K562 (cell line): ENCODE results near the gene TNFRSF18. TPM values are rescaled to one million over a fixed set of nuclear protein-coding genes. Genes with fewer than 3 reads are reported as not detected.
A peak's percentile ranks its signal among the peaks of the same experiment; 100 is the strongest.

ENCODE experiments used
- ARID1B ChIP-seq: fragments of 450-650 bp; IDR thresholded peaks from 2 replicates; pipeline ENCODE4 v1.6.1; 2016; ENCODE audit warnings: antibody characterized with exemption, mild to moderate bottlenecking, inconsistent platforms
- HDAC1 ChIP-seq, 2 experiments: fragments of 450-650 bp; IDR thresholded peaks; 2 replicates each; pipeline ENCODE4 v1.6.1; 2016 to 2017; ENCODE audit warnings: inconsistent platforms in 1 of 2, mild to moderate bottlenecking in 1 of 2, moderate library complexity in 1 of 2
- HNRNPL ChIP-seq: fragments of 200-400 bp; formaldehyde crosslinking; IDR thresholded peaks from 2 replicates; pipeline ENCODE4 v1.6.1; 2017; ENCODE audit warnings: low read depth, mild to moderate bottlenecking, low read length
- KAT7 ChIP-seq: sonication (generic); formaldehyde crosslinking; IDR thresholded peaks from 2 replicates; pipeline ENCODE4 v1.8.0; 2022; ENCODE audit warnings: missing genetic modification reagents, mild to moderate bottlenecking, borderline replicate concordance
- MXI1 ChIP-seq: IDR thresholded peaks from 2 replicates; pipeline ENCODE4 v1.6.1; 2011; ENCODE audit warnings: low read depth, mild to moderate bottlenecking, improper control_type of control experiment, low read length
- NR2C2 ChIP-seq, 2 experiments: fragments of 200-800 bp in 1 of 2; sonication (Bioruptor generic) in 1 of 2; sonication (generic) in 1 of 2; formaldehyde crosslinking in 1 of 2; IDR thresholded peaks; 2 replicates each; pipeline versions ENCODE4 v1.6.1 to v1.8.0; 2016 to 2022; ENCODE audit warnings: mild to moderate bottlenecking in 1 of 2, missing compliant biosample characterization in 1 of 2, missing genetic modification characterization in 1 of 2, missing genetic modification reagents in 1 of 2
- SMARCA4 ChIP-seq: fragments of 450-650 bp; IDR thresholded peaks from 2 replicates; pipeline ENCODE4 v1.6.1; 2016
- SMC3 ChIP-seq: conservative IDR thresholded peaks from 2 replicates; pipeline ENCODE4 v1.6.1; 2011; ENCODE audit warnings: low read depth, low read length, improper control_type of control experiment; ENCODE audit not compliant: insufficient read depth
- TAF7 ChIP-seq: fragments of 450-650 bp; IDR thresholded peaks from 2 replicates; pipeline ENCODE4 v1.6.1; 2016; ENCODE audit warnings: missing genetic modification characterization, missing compliant biosample characterization
- XRCC5 ChIP-seq: fragments of 200-400 bp; formaldehyde crosslinking; IDR thresholded peaks from 2 replicates; pipeline ENCODE4 v1.6.1; 2017; ENCODE audit warnings: low read depth, mild to moderate bottlenecking, low read length
- ZNF507 ChIP-seq: conservative IDR thresholded peaks from 2 replicates; pipeline ENCODE4 v1.6.1; 2017; ENCODE audit warnings: missing genetic modification characterization, missing compliant biosample characterization
- polyA plus RNA-seq, 8 experiments: library from polyadenylated mRNA; depleted of rRNA in 4 of 8; stranded (reverse) in 5 of 8; unstranded in 3 of 8; fragments of >200 nt; fragmentation: Nextera tagmentation in 2 of 8; fragmentation: Illumina TruSeq in 1 of 8; extraction: Ambion mirVana in 2 of 8; extraction: Trizol in 1 of 8; gene quantifications; 2 replicates each; pipeline versions ENCODE4 v1.2.1 to v1.2.3, GENCODE V29; 2011 to 2014; ENCODE audit warnings: inconsistent platforms in 1 of 8, missing spikeins in 1 of 8
- total RNA-seq, 7 experiments: library from RNA; depleted of rRNA in 6 of 7; stranded (reverse); fragments of >200 nt in 6 of 7; fragmentation: Illumina TruSeq in 2 of 7; extraction: Trizol in 2 of 7; gene quantifications; 2 replicates each; pipeline versions ENCODE4 v1.2.1 to v1.2.3, GENCODE V29; 2011 to 2021; ENCODE audit warnings: low replicate concordance in 1 of 7
- TF ChIP-seq, protein P1 (sequence below): fragments of 450-650 bp; IDR thresholded peaks from 2 replicates; pipeline ENCODE4 v1.7.0; 2016; ENCODE audit warnings: borderline replicate concordance
- TF ChIP-seq, protein P2 (sequence below): fragments of 450-650 bp; formaldehyde crosslinking; IDR thresholded peaks from 2 replicates; pipeline ENCODE4 v1.4.0; 2022; ENCODE audit warnings: missing genetic modification characterization
- TF ChIP-seq, protein P3 (sequence below): fragments of 450-650 bp; IDR thresholded peaks from 2 replicates; pipeline ENCODE4 v1.6.1; 2016; ENCODE audit warnings: antibody characterized with exemption
- TF ChIP-seq, protein P4 (sequence below), 3 experiments: fragments of 200-800 bp in 1 of 3; fragments of 250-450 bp in 1 of 3; fragments of 450-650 bp in 1 of 3; sonication (Bioruptor Pico) in 1 of 3; sonication (Bioruptor generic) in 1 of 3; formaldehyde crosslinking in 1 of 3; IDR thresholded peaks; 2 replicates each; pipeline versions ENCODE4 v1.6.1 to v1.8.0; 2016 to 2022; ENCODE audit warnings: mild to moderate bottlenecking in 2 of 3, missing genetic modification characterization in 2 of 3, missing compliant biosample characterization in 1 of 3, moderate library complexity in 1 of 3

TNFRSF18 gene
- total and polyA plus RNA-seq, 9 of the 15 experiments (the other 6 are each of a cell fraction or from before 2014, with no cell fraction given): 0.24 to 0.27 TPM; not detected in 7

DNA sequence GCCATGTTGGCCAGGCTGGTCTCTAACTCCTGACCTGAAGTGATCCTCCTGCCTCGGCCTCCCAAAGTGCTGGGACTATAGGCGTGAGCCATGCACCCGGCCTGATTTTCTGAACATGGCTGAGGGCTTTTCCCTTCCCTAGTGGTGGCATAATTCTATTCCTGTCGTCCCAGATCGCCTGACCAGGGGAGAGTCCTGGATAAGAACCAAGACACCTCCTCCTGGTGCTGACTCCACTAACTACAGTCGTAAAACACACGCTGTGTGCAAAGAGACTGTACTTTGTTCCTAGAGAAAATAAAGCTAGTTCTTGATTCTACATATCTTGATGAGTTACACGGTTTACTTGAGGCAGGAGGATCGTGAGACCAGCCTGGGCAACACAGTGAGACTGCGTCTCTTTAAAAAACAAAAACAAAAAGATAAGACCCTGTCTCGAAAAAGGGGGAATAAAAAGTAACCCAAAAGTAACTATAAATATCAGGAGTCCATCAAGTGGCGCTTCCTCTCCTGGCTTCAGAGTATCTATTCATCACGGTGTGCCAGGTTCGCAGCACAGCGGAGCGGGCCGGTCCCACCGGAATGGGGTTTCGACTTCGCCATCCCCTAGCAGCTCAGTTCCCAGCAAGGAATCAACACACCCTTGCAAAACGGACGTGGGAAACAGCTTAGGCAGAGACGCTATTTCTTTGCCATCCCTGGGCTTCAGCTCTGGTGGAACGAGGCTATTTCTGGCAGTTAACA lies 24.4 kb upstream of the TNFRSF18 start (continued):
- no peak for TF ChIP-seq ZNF507 (tag)
- TF ChIP-seq, protein P1, sequence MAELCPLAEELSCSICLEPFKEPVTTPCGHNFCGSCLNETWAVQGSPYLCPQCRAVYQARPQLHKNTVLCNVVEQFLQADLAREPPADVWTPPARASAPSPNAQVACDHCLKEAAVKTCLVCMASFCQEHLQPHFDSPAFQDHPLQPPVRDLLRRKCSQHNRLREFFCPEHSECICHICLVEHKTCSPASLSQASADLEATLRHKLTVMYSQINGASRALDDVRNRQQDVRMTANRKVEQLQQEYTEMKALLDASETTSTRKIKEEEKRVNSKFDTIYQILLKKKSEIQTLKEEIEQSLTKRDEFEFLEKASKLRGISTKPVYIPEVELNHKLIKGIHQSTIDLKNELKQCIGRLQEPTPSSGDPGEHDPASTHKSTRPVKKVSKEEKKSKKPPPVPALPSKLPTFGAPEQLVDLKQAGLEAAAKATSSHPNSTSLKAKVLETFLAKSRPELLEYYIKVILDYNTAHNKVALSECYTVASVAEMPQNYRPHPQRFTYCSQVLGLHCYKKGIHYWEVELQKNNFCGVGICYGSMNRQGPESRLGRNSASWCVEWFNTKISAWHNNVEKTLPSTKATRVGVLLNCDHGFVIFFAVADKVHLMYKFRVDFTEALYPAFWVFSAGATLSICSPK: peak; percentile 41; the same call in 1 of the 2 replicates
- 0 out of 2 replicates have a peak, but pooled peaks have one; percentile 11 for TF ChIP-seq SMC3
- TF ChIP-seq, protein P2, sequence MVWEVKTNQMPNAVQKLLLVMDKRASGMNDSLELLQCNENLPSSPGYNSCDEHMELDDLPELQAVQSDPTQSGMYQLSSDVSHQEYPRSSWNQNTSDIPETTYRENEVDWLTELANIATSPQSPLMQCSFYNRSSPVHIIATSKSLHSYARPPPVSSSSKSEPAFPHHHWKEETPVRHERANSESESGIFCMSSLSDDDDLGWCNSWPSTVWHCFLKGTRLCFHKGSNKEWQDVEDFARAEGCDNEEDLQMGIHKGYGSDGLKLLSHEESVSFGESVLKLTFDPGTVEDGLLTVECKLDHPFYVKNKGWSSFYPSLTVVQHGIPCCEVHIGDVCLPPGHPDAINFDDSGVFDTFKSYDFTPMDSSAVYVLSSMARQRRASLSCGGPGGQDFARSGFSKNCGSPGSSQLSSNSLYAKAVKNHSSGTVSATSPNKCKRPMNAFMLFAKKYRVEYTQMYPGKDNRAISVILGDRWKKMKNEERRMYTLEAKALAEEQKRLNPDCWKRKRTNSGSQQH (CRISPR knock-in tag): no peak
- TF ChIP-seq XRCC5: 0 out of 2 replicates have a peak, but pooled peaks have one; percentile 7
- TF ChIP-seq TAF7 (tag): 0 out of 2 replicates have a peak, but pooled peaks have one; percentile 15
- TF ChIP-seq KAT7 (CRISPR knock-in tag): 0 out of 2 replicates have a peak, but pooled peaks have one; percentile 60
- 0 out of 4 replicates have a peak, but pooled peaks of 1 of the 2 experiments have one; percentile 7 for TF ChIP-seq HDAC1 (IDR thresholded peaks at IDR 0.05)
- no peak for TF ChIP-seq MXI1
- TF ChIP-seq, protein P3, sequence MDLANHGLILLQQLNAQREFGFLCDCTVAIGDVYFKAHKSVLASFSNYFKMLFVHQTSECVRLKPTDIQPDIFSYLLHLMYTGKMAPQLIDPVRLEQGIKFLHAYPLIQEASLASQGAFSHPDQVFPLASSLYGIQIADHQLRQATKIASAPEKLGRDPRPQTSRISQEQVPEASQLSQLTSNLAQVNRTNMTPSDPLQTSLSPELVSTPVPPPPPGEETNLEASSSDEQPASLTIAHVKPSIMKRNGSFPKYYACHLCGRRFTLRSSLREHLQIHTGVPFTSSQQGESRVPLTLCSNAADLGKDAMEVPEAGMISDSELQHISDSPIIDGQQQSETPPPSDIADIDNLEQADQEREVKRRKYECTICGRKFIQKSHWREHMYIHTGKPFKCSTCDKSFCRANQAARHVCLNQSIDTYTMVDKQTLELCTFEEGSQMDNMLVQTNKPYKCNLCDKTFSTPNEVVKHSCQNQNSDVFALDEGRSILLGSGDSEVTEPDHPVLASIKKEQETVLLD: no peak
- TF ChIP-seq NR2C2 (CRISPR knock-in tag; IDR thresholded peaks at IDR 0.05): 0 out of 2 replicates have a peak, but pooled peaks have one; percentile 24
- no peak for TF ChIP-seq NR2C2 (tag; IDR thresholded peaks at IDR 0.05)
- TF ChIP-seq SMARCA4: 0 out of 2 replicates have a peak, but pooled peaks have one; percentile 20
- no peak for TF ChIP-seq HNRNPL
- TF ChIP-seq, protein P4, sequence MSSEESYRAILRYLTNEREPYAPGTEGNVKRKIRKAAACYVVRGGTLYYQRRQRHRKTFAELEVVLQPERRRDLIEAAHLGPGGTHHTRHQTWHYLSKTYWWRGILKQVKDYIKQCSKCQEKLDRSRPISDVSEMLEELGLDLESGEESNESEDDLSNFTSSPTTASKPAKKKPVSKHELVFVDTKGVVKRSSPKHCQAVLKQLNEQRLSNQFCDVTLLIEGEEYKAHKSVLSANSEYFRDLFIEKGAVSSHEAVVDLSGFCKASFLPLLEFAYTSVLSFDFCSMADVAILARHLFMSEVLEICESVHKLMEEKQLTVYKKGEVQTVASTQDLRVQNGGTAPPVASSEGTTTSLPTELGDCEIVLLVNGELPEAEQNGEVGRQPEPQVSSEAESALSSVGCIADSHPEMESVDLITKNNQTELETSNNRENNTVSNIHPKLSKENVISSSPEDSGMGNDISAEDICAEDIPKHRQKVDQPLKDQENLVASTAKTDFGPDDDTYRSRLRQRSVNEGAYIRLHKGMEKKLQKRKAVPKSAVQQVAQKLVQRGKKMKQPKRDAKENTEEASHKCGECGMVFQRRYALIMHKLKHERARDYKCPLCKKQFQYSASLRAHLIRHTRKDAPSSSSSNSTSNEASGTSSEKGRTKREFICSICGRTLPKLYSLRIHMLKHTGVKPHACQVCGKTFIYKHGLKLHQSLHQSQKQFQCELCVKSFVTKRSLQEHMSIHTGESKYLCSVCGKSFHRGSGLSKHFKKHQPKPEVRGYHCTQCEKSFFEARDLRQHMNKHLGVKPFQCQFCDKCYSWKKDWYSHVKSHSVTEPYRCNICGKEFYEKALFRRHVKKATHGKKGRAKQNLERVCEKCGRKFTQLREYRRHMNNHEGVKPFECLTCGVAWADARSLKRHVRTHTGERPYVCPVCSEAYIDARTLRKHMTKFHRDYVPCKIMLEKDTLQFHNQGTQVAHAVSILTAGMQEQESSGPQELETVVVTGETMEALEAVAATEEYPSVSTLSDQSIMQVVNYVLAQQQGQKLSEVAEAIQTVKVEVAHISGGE (CRISPR knock-in tag; IDR thresholded peaks at IDR 0.05): peak in 1 of 3 experiments; percentile 67; a peak in 1 of 6 replicates
- peak; percentile 15; the same call in 1 of the 2 replicates for TF ChIP-seq ARID1B
